Smooth muscle cell of the pulmonary artery (primary cell): ENCODE results near the gene SLC17A5. TPM values are rescaled to one million over a fixed set of nuclear protein-coding genes. Genes with fewer than 3 reads are reported as not detected.

Experiments used
- total RNA-seq: library from RNA; depleted of rRNA; stranded (reverse); fragments of >200 nt; gene quantifications from 2 replicates; pipeline ENCODE4 v1.2.3, GENCODE V29; 2014

The SLC17A5 gene
- 57.4 and 58.1 TPM in 2 replicates for total RNA-seq

GRCh38 chr6:73653571-73654424, at the start of gene SLC17A5:
Gene SLC17A5 (minus strand): TSS chr6:73653992. CDS start chr6:73653886, 106 bp downstream.

GRCh38 chr6:73695619-73696421, 42.0 kb upstream of the SLC17A5 start, which contains the start of gene CD109:
Gene CD109 (plus strand): TSS chr6:73696203. CDS start chr6:73696216, 13 bp downstream.

Other genes with a start within 250 kb of the SLC17A5 start
- 3.3 and 4.9 TPM in 2 replicates for gene CGAS, start 201.7 kb downstream of the SLC17A5 start, total RNA-seq
- gene MTO1, start 192.3 kb downstream of the SLC17A5 start, total RNA-seq: 31.1 and 34.3 TPM in 2 replicates
- 21,283 and 23,677 TPM in 2 replicates for gene EEF1A1, start 133.0 kb downstream of the SLC17A5 start, total RNA-seq
- gene CD109, start 42.2 kb upstream of the SLC17A5 start, total RNA-seq: 46.1 and 46.4 TPM in 2 replicates